A549 (cell line): Measurements from ENCODE around the gene ZNF282. TPM values are rescaled to one million over a fixed set of nuclear protein-coding genes. Genes with fewer than 3 reads are reported as not detected.

Source experiments
- ATAC-seq, 2 experiments: fragments of 200-7000 bp in 1 of 2; fragments of >200 bp in 1 of 2; cut with Nextera tagmentation in 1 of 2; cut with Tn5 transposase in 1 of 2; 3 replicates each; pipeline versions ENCODE4 v1.8.0 to v1.9.1; 2018 to 2020; ENCODE audit warnings: mild to moderate bottlenecking in 1 of 2, moderate library complexity in 1 of 2
- CTCF ChIA-PET: fragments of 300-600 bp; sonication (Branson Sonifier 250); formaldehyde crosslinking; extraction: SDS; loops from one replicate; lab custom pipeline; 2021; ENCODE audit warnings: antibody characterized with exemption, inconsistent platforms; lab: Yijun Ruan, JAX
- POLR2A ChIA-PET: fragments of 350-600 bp; formaldehyde crosslinking; extraction: SDS; loops from one replicate; lab custom pipeline; 2021; ENCODE audit warnings: antibody characterized with exemption, inconsistent platforms; lab: Yijun Ruan, JAX
- DNase-seq, 2 experiments: peaks; one replicate each; pipeline versions ENCODE4 v3.0.0 to v3.0.0-alpha.2; 2011 to 2016; ENCODE audit warnings: low read depth in 1 of 2, low spot score in 1 of 2
- FAIRE-seq: peaks from 2 replicates; lab custom pipeline; 2011; peaks lifted over from hg19 to GRCh38; lab: Jason Lieb, UNC
- H3K27ac ChIP-seq, 2 experiments: fragments of >200 bp; sonication (Bioruptor Twin); formaldehyde crosslinking; 3 replicates each; pipeline ENCODE4 v1.5.1; 2016 to 2017
- H3K4me1 ChIP-seq: fragments of >200 bp; sonication (Bioruptor Twin); formaldehyde crosslinking; 3 replicates; pipeline ENCODE4 v1.6.1; 2016
- H3K4me2 ChIP-seq: fragments of >200 bp; sonication (Bioruptor Twin); formaldehyde crosslinking; 3 replicates; pipeline ENCODE4 v1.6.1; 2016
- H3K4me3 ChIP-seq: fragments of >200 bp; sonication (Bioruptor Twin); formaldehyde crosslinking; 3 replicates; pipeline ENCODE4 v1.5.1; 2016
- H3K9me3 ChIP-seq: fragments of >200 bp; sonication (Bioruptor Twin); formaldehyde crosslinking; 3 replicates; pipeline ENCODE4 v1.6.1; 2016
- ATOH8 ChIP-seq: fragments of 250-450 bp; sonication (Bioruptor Pico); IDR thresholded peaks from 2 replicates; pipeline ENCODE4 v1.5.0; 2020; ENCODE audit warnings: low read depth, mild to moderate bottlenecking, moderate library complexity
- BCL3 ChIP-seq: fragments of >200 bp; sonication (Bioruptor Twin); formaldehyde crosslinking; IDR thresholded peaks from 3 replicates; pipeline ENCODE4 v1.6.1; 2016
- BHLHE40 ChIP-seq: IDR thresholded peaks from 2 replicates; pipeline ENCODE4 v1.6.1; 2012; ENCODE audit warnings: low read depth, low read length, inconsistent platforms
- CBX8 ChIP-seq: fragments of 200-600 bp; sonication (generic); IDR thresholded peaks from 2 replicates; pipeline ENCODE4 v1.6.1; 2016
- CEBPB ChIP-seq, 2 experiments: fragments of >200 bp in 1 of 2; sonication (Bioruptor Twin) in 1 of 2; formaldehyde crosslinking in 1 of 2; IDR thresholded peaks; 2 replicates each; pipeline ENCODE4 v1.6.1; 2012 to 2016
- CHD4 ChIP-seq: fragments of 200-600 bp; sonication (generic); IDR thresholded peaks from 2 replicates; pipeline ENCODE4 v1.6.1; 2016; ENCODE audit warnings: antibody characterized with exemption, mild to moderate bottlenecking, borderline replicate concordance
- CTCF ChIP-seq: fragments of >200 bp; sonication (Bioruptor Twin); formaldehyde crosslinking; IDR thresholded peaks from 3 replicates; pipeline ENCODE4 v1.5.1; 2016
- EHF ChIP-seq: fragments of 250-450 bp; sonication (Bioruptor Pico); IDR thresholded peaks from 2 replicates; pipeline ENCODE4 v1.5.0; 2020; ENCODE audit warnings: mild to moderate bottlenecking
- EHMT2 ChIP-seq: fragments of 200-600 bp; sonication (generic); IDR thresholded peaks from 2 replicates; pipeline ENCODE4 v1.6.1; 2016; ENCODE audit warnings: antibody characterized with exemption, low read depth, mild to moderate bottlenecking, moderate library complexity
- ESRRA ChIP-seq: fragments of 150-350 bp; IDR thresholded peaks from 2 replicates; pipeline ENCODE4 v1.6.1; 2014; ENCODE audit warnings: mild to moderate bottlenecking, low read length, borderline replicate concordance
- FOSB ChIP-seq: fragments of 250-450 bp; sonication (Bioruptor Pico); IDR thresholded peaks from 2 replicates; pipeline ENCODE4 v1.5.0; 2020; ENCODE audit warnings: mild to moderate bottlenecking, moderate library complexity
- FOSL2 ChIP-seq, 2 experiments: fragments of 450-650 bp in 1 of 2; fragments of >200 bp in 1 of 2; sonication (Bioruptor Twin) in 1 of 2; formaldehyde crosslinking; IDR thresholded peaks; 2 replicates each; pipeline versions ENCODE4 v1.5.0 to v1.6.1; 2016 to 2020; ENCODE audit warnings: mild to moderate bottlenecking in 1 of 2, moderate library complexity in 1 of 2
- FOXS1 ChIP-seq: fragments of 250-450 bp; sonication (Bioruptor Pico); IDR thresholded peaks from 2 replicates; pipeline ENCODE4 v1.5.0; 2020; ENCODE audit warnings: mild to moderate bottlenecking, moderate library complexity
- HOXA7 ChIP-seq: fragments of 250-450 bp; sonication (Bioruptor Pico); IDR thresholded peaks from 2 replicates; pipeline ENCODE4 v1.5.0; 2020; ENCODE audit warnings: mild to moderate bottlenecking, moderate library complexity
- HOXB5 ChIP-seq: fragments of 250-450 bp; sonication (Bioruptor Pico); IDR thresholded peaks from 2 replicates; pipeline ENCODE4 v1.5.0; 2020; ENCODE audit warnings: mild to moderate bottlenecking, moderate library complexity
- JUN ChIP-seq, 2 experiments: fragments of >200 bp; sonication (Bioruptor Twin); formaldehyde crosslinking; IDR thresholded peaks; 2 replicates in 1 of 2; 3 replicates in 1 of 2; pipeline ENCODE4 v1.6.1; 2016 to 2017
- KDM1A ChIP-seq: fragments of 200-600 bp; sonication (generic); IDR thresholded peaks from 2 replicates; pipeline ENCODE4 v1.6.1; 2016; ENCODE audit warnings: low read depth, mild to moderate bottlenecking
- KDM5A ChIP-seq: fragments of 200-600 bp; sonication (generic); IDR thresholded peaks from 2 replicates; pipeline ENCODE4 v1.6.1; 2016; ENCODE audit warnings: antibody characterized with exemption, mild to moderate bottlenecking
- NPAS2 ChIP-seq: fragments of 250-450 bp; sonication (Bioruptor Pico); IDR thresholded peaks from 2 replicates; pipeline ENCODE4 v1.8.0; 2022; ENCODE audit warnings: mild to moderate bottlenecking, moderate library complexity, borderline replicate concordance
- POLR2AphosphoS2 ChIP-seq: conservative IDR thresholded peaks from 2 replicates; pipeline ENCODE4 v1.6.1; 2012; ENCODE audit warnings: low read length, improper control_type of control experiment, inconsistent platforms
- REST ChIP-seq: fragments of 200-600 bp; sonication (generic); IDR thresholded peaks from 2 replicates; pipeline ENCODE4 v1.6.1; 2016; ENCODE audit warnings: antibody characterized with exemption, mild to moderate bottlenecking, moderate library complexity
- ZFP36 ChIP-seq: fragments of 450-650 bp; IDR thresholded peaks from 2 replicates; pipeline ENCODE4 v1.6.1; 2014; ENCODE audit warnings: borderline replicate concordance; ENCODE audit not compliant: partially characterized antibody
- WGBS: methylation state at CpG from one replicate; pipeline ENCODE4 v1.1.6; 2017; ENCODE audit errors: missing lambda C conversion rate; 5-methylcytosine and 5-hydroxymethylcytosine counted together
- polyA plus RNA-seq, 4 experiments: library from polyadenylated mRNA; depleted of rRNA in 3 of 4; stranded (reverse); fragments of >200 nt; fragmentation: RNase III in 1 of 4; extraction: RNeasy Plus Mini Kit Qiagen cat#74134 plus additional on column Dnase treatment in 1 of 4; gene quantifications; 2 replicates in 3 of 4; 3 replicates in 1 of 4; pipeline ENCODE4 v1.2.3, GENCODE V29; 2011 to 2017
- TF ChIP-seq, protein P1 (sequence below): fragments of 250-450 bp; sonication (Bioruptor Pico); IDR thresholded peaks from 2 replicates; pipeline ENCODE4 v1.5.0; 2021; ENCODE audit warnings: mild to moderate bottlenecking, moderate library complexity, borderline replicate concordance
- TF ChIP-seq, protein P2 (sequence below): IDR thresholded peaks from 2 replicates; pipeline ENCODE4 v1.6.1; 2012; ENCODE audit warnings: low read depth, borderline replicate concordance

Gene ZNF282
- polyA plus RNA-seq, 2 of the 4 experiments (the other 2 are of a cell fraction): 11.9 to 18.4 TPM

GRCh38 chr7:149238051-149238450 lies 42.7 kb downstream of the ZNF282 start:
- 3% methylated on average over 3 of the region's 3 CpGs for WGBS
- ATAC-seq (peak; percentile 13 to 40; a peak in 4 of 6 replicates), DNase-seq (peak; percentile 57 to 58), FAIRE-seq (no peak)
- Histone ChIP-seq H3K4me2 (peak overlapping the region; percentile 87), H3K27ac (0 out of 6 replicates have a peak overlapping the region, but pooled peaks of 1 of the 2 experiments have one; percentile 93), H3K4me1 (peaks cover 30% of the 10 kb centered on the region), H3K4me3 (no peak overlapping the region), H3K9me3 (peaks cover 10% of the 10 kb centered on the region)
- ChIA-PET POLR2A (no interaction called here), CTCF (interaction anchor here (0.6 to 1.8 kb wide), 7 partner anchors 10 to 390 kb away, joined by 3 to 5 read pairs (median 3); partner anchors contain the start of genes ZNF398 and ZNF425)
- TF ChIP-seq BHLHE40 (no peak), HOXB5 (CRISPR knock-in tag) (no peak), BCL3 (no peak), EHMT2 (no peak), EHF (no peak), REST (no peak), FOSL2 (IDR thresholded peaks at IDR 0.05) (no peak), FOSL2 (CRISPR knock-in tag; IDR thresholded peaks at IDR 0.05) (no peak), CBX8 (no peak)

DNA sequence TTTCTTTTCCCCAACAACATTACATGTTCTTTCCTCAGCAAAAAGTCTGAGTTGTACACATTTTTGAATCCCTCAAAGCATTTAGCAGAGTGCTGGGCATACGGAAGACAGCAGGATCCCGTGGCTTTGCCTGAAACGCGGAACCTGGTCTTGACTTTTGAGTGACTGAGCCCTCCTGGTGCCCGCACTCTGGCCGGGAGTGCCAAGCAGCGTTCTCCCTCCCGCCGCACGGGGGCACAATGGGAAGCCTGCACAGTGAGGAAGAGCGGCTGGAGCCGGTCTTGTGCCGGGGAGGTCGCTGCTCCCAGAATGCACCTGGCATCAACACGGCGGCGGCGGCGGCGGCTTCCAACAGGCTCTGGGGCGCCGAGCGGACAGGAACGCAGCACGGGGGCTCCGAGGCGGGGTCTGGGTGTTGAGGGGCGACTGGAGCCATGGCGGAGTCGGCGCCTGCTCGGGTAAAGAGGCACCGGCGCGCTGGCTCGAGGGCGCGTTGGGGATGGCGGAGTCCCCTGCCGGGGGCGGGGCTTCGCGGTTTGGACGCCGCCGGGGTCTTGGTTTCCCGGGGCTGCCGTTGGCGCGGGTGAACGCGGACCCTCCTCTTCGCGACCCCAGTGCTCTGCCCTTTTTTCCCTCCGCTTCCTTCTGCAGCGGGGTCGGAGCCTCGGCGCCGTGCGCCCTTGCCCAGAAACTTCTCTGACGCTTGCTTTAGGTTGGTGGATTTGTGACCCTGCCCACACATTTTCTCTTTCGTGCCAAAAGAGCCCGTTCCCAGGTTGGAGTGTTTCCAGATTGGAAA lies 44.2 kb downstream of the ZNF282 start, which contains the start of gene ZNF212:
Gene ZNF212 (plus strand): TSS at position 307 of the 799 bp plus-strand sequence. CDS start 128 bp downstream, at position 435.
- Histone ChIP-seq H3K4me3 (peak within 1 kb of the TSS; percentile 74), H3K27ac (peak within 1 kb of the TSS; percentile 79 to 93), H3K4me2 (peak within 1 kb of the TSS; percentile 95), H3K4me1 (peaks cover 22% of the 10 kb centered on the region), H3K9me3 (peaks cover 12% of the 10 kb centered on the region)
- FAIRE-seq (no peak), ATAC-seq (peak; percentile 99 to 100), DNase-seq (peak; percentile 93 to 99)
- POLR2A ChIA-PET: interaction anchor here (1.5 kb wide), 1 partner anchor 22 kb away, joined by 4 read pairs; the partner anchor contains the start of gene ZNF783
- CTCF ChIA-PET: interaction anchor here (0.6 to 2.4 kb wide), 5 partner anchors 12 to 362 kb away, joined by 3 to 13 read pairs (median 6); partner anchors contain the start of genes ZNF282 and ZNF783
- WGBS: under 1% methylated on average over 46 of the region's 64 CpGs
- TF ChIP-seq ATOH8: 0 out of 2 replicates have a peak, but pooled peaks have one; percentile 9
- TF ChIP-seq, protein P1, sequence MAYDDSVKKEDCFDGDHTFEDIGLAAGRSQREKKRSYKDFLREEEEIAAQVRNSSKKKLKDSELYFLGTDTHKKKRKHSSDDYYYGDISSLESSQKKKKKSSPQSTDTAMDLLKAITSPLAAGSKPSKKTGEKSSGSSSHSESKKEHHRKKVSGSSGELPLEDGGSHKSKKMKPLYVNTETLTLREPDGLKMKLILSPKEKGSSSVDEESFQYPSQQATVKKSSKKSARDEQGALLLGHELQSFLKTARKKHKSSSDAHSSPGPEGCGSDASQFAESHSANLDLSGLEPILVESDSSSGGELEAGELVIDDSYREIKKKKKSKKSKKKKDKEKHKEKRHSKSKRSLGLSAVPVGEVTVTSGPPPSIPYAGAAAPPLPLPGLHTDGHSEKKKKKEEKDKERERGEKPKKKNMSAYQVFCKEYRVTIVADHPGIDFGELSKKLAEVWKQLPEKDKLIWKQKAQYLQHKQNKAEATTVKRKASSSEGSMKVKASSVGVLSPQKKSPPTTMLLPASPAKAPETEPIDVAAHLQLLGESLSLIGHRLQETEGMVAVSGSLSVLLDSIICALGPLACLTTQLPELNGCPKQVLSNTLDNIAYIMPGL (CRISPR knock-in tag): peak; percentile 49; the same call in 1 of the 2 replicates
- TF ChIP-seq, protein P2, sequence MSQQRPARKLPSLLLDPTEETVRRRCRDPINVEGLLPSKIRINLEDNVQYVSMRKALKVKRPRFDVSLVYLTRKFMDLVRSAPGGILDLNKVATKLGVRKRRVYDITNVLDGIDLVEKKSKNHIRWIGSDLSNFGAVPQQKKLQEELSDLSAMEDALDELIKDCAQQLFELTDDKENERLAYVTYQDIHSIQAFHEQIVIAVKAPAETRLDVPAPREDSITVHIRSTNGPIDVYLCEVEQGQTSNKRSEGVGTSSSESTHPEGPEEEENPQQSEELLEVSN: 0 out of 2 replicates have a peak, but pooled peaks have one; percentile 40
- TF ChIP-seq CEBPB (IDR thresholded peaks at IDR 0.05): no peak
- TF ChIP-seq NPAS2 (CRISPR knock-in tag): no peak
- TF ChIP-seq POLR2AphosphoS2: no peak
- no peak for TF ChIP-seq HOXA7 (CRISPR knock-in tag)
- peak in 1 of 2 experiments; percentile 92; a peak in 4 of 5 replicates for TF ChIP-seq JUN (IDR thresholded peaks at IDR 0.05)
- no peak for TF ChIP-seq KDM1A
- peak; percentile 33; the same call in 1 of the 2 replicates for TF ChIP-seq FOXS1 (CRISPR knock-in tag)
- no peak for TF ChIP-seq FOSL2 (IDR thresholded peaks at IDR 0.05)
- TF ChIP-seq FOSL2 (CRISPR knock-in tag; IDR thresholded peaks at IDR 0.05): no peak
- no peak for TF ChIP-seq ESRRA
- TF ChIP-seq KDM5A: peak; percentile 56; the same call in 1 of the 2 replicates
- TF ChIP-seq CTCF: peak; percentile 77
- no peak for TF ChIP-seq FOSB (CRISPR knock-in tag)
- TF ChIP-seq CBX8: no peak
- TF ChIP-seq CHD4: no peak
- no peak for TF ChIP-seq ZFP36
